Measurements from ENCODE around the gene UPK1A. TPM values are rescaled to one million over a fixed set of nuclear protein-coding genes. Genes with fewer than 3 reads are reported as not detected.

UPK1A gene
- total and polyA plus RNA-seq, 10 of the 15 experiments (the other 5 are each of a cell fraction or from before 2014, with no cell fraction given): 0.15 to 1.9 (median 0.26) TPM; not detected in 7

DNA sequence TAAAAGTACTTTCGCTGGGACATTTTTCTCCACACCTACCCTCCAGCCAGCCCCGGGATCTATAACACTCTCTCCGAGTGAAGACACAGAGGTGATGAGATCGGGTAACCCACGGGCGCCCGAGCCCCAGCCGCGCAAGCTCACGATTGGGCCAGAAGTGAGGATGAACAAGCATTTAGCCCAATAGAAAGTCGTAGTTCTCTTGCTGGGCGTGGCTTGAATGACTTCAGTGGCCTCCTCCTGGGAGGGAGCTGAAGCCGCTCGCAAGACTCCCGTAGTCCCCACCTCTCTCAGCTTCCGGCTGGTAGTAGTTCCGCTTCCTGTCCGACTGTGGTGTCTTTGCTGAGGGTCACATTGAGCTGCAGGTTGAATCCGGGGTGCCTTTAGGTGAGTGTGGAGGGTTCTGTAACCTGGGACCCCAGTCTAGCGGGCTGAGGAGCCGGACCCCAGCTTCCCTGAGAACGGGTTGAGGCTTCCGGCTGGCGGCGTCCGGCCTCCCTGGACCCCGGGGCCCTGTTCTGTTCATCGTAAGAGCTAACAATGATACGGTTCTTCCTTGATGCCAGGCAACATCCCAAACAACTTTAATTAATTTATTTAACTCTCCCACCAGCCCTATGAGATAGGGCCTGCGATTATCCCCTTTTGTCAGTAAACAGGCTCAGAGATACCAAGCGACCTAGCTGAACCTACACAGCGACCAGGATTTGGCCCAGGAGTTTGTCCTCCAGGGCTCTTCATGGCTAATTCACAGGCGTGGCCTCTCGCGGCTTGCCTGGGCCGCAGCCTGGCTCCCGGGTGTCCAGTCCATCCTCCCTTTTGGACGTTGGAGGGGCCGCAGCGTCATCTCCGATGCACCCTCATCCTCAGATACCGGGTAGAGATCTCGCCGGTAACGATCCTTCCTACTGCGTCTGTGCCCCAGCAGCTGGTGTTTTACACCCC lies 18.0 kb upstream of the UPK1A start, which contains the start of gene COX6B1 (continued):
- TF ChIP-seq SP1 (IDR thresholded peaks at IDR 0.05; ENCODE audit: low read depth, low read length): peak; percentile 97
- no peak for TF ChIP-seq TCF3 (IDR thresholded peaks at IDR 0.05; ENCODE audit: borderline replicate concordance, insufficient read depth, low read depth, low read length)
- TF ChIP-seq MYB (IDR thresholded peaks at IDR 0.05; ENCODE audit: borderline replicate concordance, low read depth, low read length): no peak
- TF ChIP-seq JUNB (IDR thresholded peaks at IDR 0.05): no peak
- TF ChIP-seq, protein P1, sequence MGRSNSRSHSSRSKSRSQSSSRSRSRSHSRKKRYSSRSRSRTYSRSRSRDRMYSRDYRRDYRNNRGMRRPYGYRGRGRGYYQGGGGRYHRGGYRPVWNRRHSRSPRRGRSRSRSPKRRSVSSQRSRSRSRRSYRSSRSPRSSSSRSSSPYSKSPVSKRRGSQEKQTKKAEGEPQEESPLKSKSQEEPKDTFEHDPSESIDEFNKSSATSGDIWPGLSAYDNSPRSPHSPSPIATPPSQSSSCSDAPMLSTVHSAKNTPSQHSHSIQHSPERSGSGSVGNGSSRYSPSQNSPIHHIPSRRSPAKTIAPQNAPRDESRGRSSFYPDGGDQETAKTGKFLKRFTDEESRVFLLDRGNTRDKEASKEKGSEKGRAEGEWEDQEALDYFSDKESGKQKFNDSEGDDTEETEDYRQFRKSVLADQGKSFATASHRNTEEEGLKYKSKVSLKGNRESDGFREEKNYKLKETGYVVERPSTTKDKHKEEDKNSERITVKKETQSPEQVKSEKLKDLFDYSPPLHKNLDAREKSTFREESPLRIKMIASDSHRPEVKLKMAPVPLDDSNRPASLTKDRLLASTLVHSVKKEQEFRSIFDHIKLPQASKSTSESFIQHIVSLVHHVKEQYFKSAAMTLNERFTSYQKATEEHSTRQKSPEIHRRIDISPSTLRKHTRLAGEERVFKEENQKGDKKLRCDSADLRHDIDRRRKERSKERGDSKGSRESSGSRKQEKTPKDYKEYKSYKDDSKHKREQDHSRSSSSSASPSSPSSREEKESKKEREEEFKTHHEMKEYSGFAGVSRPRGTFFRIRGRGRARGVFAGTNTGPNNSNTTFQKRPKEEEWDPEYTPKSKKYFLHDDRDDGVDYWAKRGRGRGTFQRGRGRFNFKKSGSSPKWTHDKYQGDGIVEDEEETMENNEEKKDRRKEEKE (IDR thresholded peaks at IDR 0.05): no peak
- TF ChIP-seq, protein P2, sequence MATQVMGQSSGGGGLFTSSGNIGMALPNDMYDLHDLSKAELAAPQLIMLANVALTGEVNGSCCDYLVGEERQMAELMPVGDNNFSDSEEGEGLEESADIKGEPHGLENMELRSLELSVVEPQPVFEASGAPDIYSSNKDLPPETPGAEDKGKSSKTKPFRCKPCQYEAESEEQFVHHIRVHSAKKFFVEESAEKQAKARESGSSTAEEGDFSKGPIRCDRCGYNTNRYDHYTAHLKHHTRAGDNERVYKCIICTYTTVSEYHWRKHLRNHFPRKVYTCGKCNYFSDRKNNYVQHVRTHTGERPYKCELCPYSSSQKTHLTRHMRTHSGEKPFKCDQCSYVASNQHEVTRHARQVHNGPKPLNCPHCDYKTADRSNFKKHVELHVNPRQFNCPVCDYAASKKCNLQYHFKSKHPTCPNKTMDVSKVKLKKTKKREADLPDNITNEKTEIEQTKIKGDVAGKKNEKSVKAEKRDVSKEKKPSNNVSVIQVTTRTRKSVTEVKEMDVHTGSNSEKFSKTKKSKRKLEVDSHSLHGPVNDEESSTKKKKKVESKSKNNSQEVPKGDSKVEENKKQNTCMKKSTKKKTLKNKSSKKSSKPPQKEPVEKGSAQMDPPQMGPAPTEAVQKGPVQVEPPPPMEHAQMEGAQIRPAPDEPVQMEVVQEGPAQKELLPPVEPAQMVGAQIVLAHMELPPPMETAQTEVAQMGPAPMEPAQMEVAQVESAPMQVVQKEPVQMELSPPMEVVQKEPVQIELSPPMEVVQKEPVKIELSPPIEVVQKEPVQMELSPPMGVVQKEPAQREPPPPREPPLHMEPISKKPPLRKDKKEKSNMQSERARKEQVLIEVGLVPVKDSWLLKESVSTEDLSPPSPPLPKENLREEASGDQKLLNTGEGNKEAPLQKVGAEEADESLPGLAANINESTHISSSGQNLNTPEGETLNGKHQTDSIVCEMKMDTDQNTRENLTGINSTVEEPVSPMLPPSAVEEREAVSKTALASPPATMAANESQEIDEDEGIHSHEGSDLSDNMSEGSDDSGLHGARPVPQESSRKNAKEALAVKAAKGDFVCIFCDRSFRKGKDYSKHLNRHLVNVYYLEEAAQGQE (IDR thresholded peaks at IDR 0.05; ENCODE audit: low read depth, low read length): no peak
- TF ChIP-seq MEF2A (IDR thresholded peaks at IDR 0.05; ENCODE audit: insufficient read depth, low read depth, low read length): no peak
- TF ChIP-seq JUND (IDR thresholded peaks at IDR 0.05; ENCODE audit: low read depth, low read length): no peak
- no peak for TF ChIP-seq CUX1 (IDR thresholded peaks at IDR 0.05; ENCODE audit: insufficient replicate concordance, low read depth, low read length)
- TF ChIP-seq ELK1 (IDR thresholded peaks at IDR 0.05; ENCODE audit: low read depth, low read length): peak; percentile 58; the same call in 1 of the 2 replicates
- no peak for TF ChIP-seq SMAD1 (IDR thresholded peaks at IDR 0.05; ENCODE audit: low read depth, partially characterized antibody)
- TF ChIP-seq NR2F1 (conservative IDR thresholded peaks at IDR 0.05): no peak
- TF ChIP-seq, protein P3, sequence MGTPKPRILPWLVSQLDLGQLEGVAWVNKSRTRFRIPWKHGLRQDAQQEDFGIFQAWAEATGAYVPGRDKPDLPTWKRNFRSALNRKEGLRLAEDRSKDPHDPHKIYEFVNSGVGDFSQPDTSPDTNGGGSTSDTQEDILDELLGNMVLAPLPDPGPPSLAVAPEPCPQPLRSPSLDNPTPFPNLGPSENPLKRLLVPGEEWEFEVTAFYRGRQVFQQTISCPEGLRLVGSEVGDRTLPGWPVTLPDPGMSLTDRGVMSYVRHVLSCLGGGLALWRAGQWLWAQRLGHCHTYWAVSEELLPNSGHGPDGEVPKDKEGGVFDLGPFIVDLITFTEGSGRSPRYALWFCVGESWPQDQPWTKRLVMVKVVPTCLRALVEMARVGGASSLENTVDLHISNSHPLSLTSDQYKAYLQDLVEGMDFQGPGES (IDR thresholded peaks at IDR 0.05): peak; percentile 80
